GM10847 (cell line): ENCODE results near the gene TMEM254.

ENCODE experiments used
- POLR2A ChIP-seq: IDR thresholded peaks from 2 replicates; pipeline ENCODE4 v1.6.1; 2011; ENCODE audit not compliant: insufficient read length; ENCODE audit errors: extremely low read depth

TMEM254 gene

GRCh38 chr10:80078448-80079311 lies at the start of gene TMEM254:
Gene TMEM254 (plus strand): TSS chr10:80078665. CDS start chr10:80078700, 35 bp downstream.
- no peak for TF ChIP-seq POLR2A

GRCh38 chr10:80032503-80032902 lies 46.0 kb upstream of the TMEM254 start:
- no peak for TF ChIP-seq POLR2A

GRCh38 chr10:80041162-80041561 lies 37.3 kb upstream of the TMEM254 start:
- no peak for TF ChIP-seq POLR2A

GRCh38 chr10:80046629-80047441 lies 31.6 kb upstream of the TMEM254 start:
- no peak for TF ChIP-seq POLR2A

GRCh38 chr10:80050752-80051151 lies 27.7 kb upstream of the TMEM254 start:
- no peak for TF ChIP-seq POLR2A

GRCh38 chr10:80051993-80052392 lies 26.5 kb upstream of the TMEM254 start:
- no peak for TF ChIP-seq POLR2A

GRCh38 chr10:80055760-80056159 lies 22.7 kb upstream of the TMEM254 start:
- no peak for TF ChIP-seq POLR2A

GRCh38 chr10:80057171-80057570 lies 21.3 kb upstream of the TMEM254 start:
- no peak for TF ChIP-seq POLR2A

GRCh38 chr10:80064120-80064886 lies 14.2 kb upstream of the TMEM254 start:
- TF ChIP-seq POLR2A, result no peak

GRCh38 chr10:80066809-80067208 lies 11.7 kb upstream of the TMEM254 start:
- no peak for TF ChIP-seq POLR2A

GRCh38 chr10:80068270-80068669 lies 10.2 kb upstream of the TMEM254 start:
- TF ChIP-seq POLR2A, result no peak

- TF ChIP-seq POLR2A, result no peak
These were observed 8.4 kb upstream of the TMEM254 start for GRCh38 chr10:80070057-80070456.

- TF ChIP-seq POLR2A, result no peak
These were observed 5.9 kb upstream of the TMEM254 start for GRCh38 chr10:80072584-80072983.

GRCh38 chr10:80075781-80076180 lies 2.7 kb upstream of the TMEM254 start:
- no peak for TF ChIP-seq POLR2A

- no peak for TF ChIP-seq POLR2A
These were observed 507 bp upstream of the TMEM254 start for GRCh38 chr10:80077869-80078447.

GRCh38 chr10:80079312-80079719 lies 851 bp downstream of the TMEM254 start:
- no peak for TF ChIP-seq POLR2A

- TF ChIP-seq POLR2A, result no peak
These were observed 2.6 kb downstream of the TMEM254 start for GRCh38 chr10:80081026-80081425.
